Spleen (tissue), 13 donors: ENCODE measurements around the gene TNRC18. TPM values are rescaled to one million over a fixed set of nuclear protein-coding genes. Genes with fewer than 3 reads are reported as not detected.
"Not testable (repeated sequence)": the region's sequence is repeated elsewhere in the genome, so short reads cannot be mapped to it uniquely, and the experiment has no call there.

ENCODE experiments used
- DNase-seq: peaks from one replicate; pipeline ENCODE4 v3.0.0-alpha.2; 2020
- H3K27ac ChIP-seq, 8 donors: fragments of 200-600 bp; sonication (generic) in 7 of 8; 1 replicate in 4 of 8; 2 replicates in 4 of 8; pipeline versions ENCODE4 v1.5.0 to v1.8.0; 2016 to 2021; ENCODE audit warnings: inconsistent platforms in 4 of 8, mild to moderate bottlenecking in 4 of 8, moderate library complexity in 1 of 8
- H3K27me3 ChIP-seq, 7 donors: fragments of 200-600 bp; sonication (generic) in 6 of 7; replicated peaks in 1 of 7; 1 replicate in 4 of 7; 2 replicates in 3 of 7; pipeline versions ENCODE4 v1.5.0 to v1.8.0; 2016 to 2021; ENCODE audit warnings: inconsistent platforms in 3 of 7, mild to moderate bottlenecking in 1 of 7
- H3K36me3 ChIP-seq, 6 donors: fragments of 200-600 bp; sonication (generic) in 5 of 6; 1 replicate in 4 of 6; 2 replicates in 2 of 6; pipeline versions ENCODE4 v1.5.0 to v1.8.0; 2016 to 2021; ENCODE audit warnings: inconsistent platforms in 2 of 6
- H3K4me1 ChIP-seq, 6 donors: fragments of 200-600 bp; sonication (generic) in 5 of 6; 1 replicate in 3 of 6; 2 replicates in 3 of 6; pipeline versions ENCODE4 v1.5.0 to v1.8.0; 2016 to 2021; ENCODE audit warnings: inconsistent platforms in 3 of 6
- H3K4me3 ChIP-seq, 8 donors: fragments of 200-600 bp; sonication (generic) in 7 of 8; 1 replicate in 4 of 8; 2 replicates in 4 of 8; pipeline versions ENCODE4 v1.5.0 to v1.8.0; 2016 to 2021; ENCODE audit warnings: inconsistent platforms in 4 of 8, mild to moderate bottlenecking in 4 of 8, moderate library complexity in 2 of 8
- H3K9me3 ChIP-seq, 8 donors: fragments of 200-600 bp; sonication (generic) in 7 of 8; 1 replicate in 4 of 8; 2 replicates in 4 of 8; pipeline versions ENCODE4 v1.5.0 to v1.8.0; 2016 to 2021; ENCODE audit warnings: inconsistent platforms in 4 of 8
- POLR2A ChIP-seq, 3 donors: fragments of 450-650 bp; IDR thresholded peaks; one replicate each; pipeline ENCODE4 v1.5.1; 2017; ENCODE audit warnings: antibody characterized with exemption in 3 of 3, mild to moderate bottlenecking in 1 of 3
- POLR2AphosphoS5 ChIP-seq, 3 donors: sonication (generic); formaldehyde crosslinking; IDR thresholded peaks; one replicate each; pipeline ENCODE4 v1.5.1; 2017; ENCODE audit warnings: antibody characterized with exemption in 3 of 3
- WGBS, 5 donors: extraction: QIAGEN DNeasy Blood & Tissue Kit in 3 of 5; methylation state at CpG; one replicate each; pipeline versions ENCODE4 v1.1.5 to v1.1.7; 2013 to 2018; 5-methylcytosine and 5-hydroxymethylcytosine counted together
- intact Hi-C: fragments of 100-400 bp; cut with DNase I; formaldehyde crosslinking; loops from one replicate; pipeline ENCODE4 v1.15.0; 2023; ENCODE audit warnings: low total_unique reads
- long read RNA-seq, 2 donors: transcript quantifications; one replicate each; lab custom pipeline, GENCODE V29; 2026
- polyA plus RNA-seq, 3 donors: library from polyadenylated mRNA; stranded (reverse); fragments of 200-250 nt; gene quantifications; one replicate each; pipeline ENCODE4 v1.2.1, GENCODE V29; 2013
- total RNA-seq, 7 donors: library from RNA; depleted of rRNA in 3 of 7; stranded (reverse); fragments of >200 nt in 3 of 7; fragmentation: NEBNext Ultra II Directional in 4 of 7; extraction: Animal tissue kit (Norgen Biotek cat#: 25700) in 4 of 7; gene quantifications; one replicate each; pipeline versions ENCODE4 v1.1.0 to v1.2.1, GENCODE V29; 2016 to 2021
- TF ChIP-seq, protein P1 (sequence below), 11 experiments: fragments of 200-600 bp in 7 of 11; fragments of 450-650 bp in 4 of 11; sonication (generic) in 4 of 11; IDR thresholded peaks in 8 of 11; conservative IDR thresholded peaks in 3 of 11; 1 replicate in 7 of 11; 2 replicates in 4 of 11; pipeline versions ENCODE4 v1.4.0 to v1.8.0; 2016 to 2021; ENCODE audit warnings: antibody characterized with exemption in 11 of 11, inconsistent platforms in 4 of 11, mild to moderate bottlenecking in 1 of 11
- donor health status: healthy with polysubstance abuse.
- donor health status: DM: no; HTN: no; CAD: no; lungs with moderate emphysema.
- donor health status: DM: no; HTN: no; CAD: no.
- donor health status: Bipolar disorder and iron deficiency.
- donor health status: healthy.
- donor health status: DM: no; HTN: no; CAD: no.
- donor health status: DM: yes; HTN: yes; CAD: no.

Gene TNRC18, protein sequence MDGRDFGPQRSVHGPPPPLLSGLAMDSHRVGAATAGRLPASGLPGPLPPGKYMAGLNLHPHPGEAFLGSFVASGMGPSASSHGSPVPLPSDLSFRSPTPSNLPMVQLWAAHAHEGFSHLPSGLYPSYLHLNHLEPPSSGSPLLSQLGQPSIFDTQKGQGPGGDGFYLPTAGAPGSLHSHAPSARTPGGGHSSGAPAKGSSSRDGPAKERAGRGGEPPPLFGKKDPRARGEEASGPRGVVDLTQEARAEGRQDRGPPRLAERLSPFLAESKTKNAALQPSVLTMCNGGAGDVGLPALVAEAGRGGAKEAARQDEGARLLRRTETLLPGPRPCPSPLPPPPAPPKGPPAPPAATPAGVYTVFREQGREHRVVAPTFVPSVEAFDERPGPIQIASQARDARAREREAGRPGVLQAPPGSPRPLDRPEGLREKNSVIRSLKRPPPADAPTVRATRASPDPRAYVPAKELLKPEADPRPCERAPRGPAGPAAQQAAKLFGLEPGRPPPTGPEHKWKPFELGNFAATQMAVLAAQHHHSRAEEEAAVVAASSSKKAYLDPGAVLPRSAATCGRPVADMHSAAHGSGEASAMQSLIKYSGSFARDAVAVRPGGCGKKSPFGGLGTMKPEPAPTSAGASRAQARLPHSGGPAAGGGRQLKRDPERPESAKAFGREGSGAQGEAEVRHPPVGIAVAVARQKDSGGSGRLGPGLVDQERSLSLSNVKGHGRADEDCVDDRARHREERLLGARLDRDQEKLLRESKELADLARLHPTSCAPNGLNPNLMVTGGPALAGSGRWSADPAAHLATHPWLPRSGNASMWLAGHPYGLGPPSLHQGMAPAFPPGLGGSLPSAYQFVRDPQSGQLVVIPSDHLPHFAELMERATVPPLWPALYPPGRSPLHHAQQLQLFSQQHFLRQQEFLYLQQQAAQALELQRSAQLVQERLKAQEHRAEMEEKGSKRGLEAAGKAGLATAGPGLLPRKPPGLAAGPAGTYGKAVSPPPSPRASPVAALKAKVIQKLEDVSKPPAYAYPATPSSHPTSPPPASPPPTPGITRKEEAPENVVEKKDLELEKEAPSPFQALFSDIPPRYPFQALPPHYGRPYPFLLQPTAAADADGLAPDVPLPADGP (N-terminal part only)
- 100 to 1,000 TPM in 2 of 7 donors, 10 to 100 TPM in 5; 56.1 to 124 (median 86.6) TPM for total RNA-seq
- polyA plus RNA-seq, result 10 to 100 TPM in 1 of 3 donors, 1 to 10 TPM in 2; 3.4 to 33.6 (median 3.8) TPM
- long read RNA-seq, donor 1, partial matches to known transcripts, result 0 of 2 reads
- long read RNA-seq, donor 1, other reads (novel, unspliced or antisense), result 0 of 2 reads
- long read RNA-seq, donor 2, result 0 reads

DNA sequence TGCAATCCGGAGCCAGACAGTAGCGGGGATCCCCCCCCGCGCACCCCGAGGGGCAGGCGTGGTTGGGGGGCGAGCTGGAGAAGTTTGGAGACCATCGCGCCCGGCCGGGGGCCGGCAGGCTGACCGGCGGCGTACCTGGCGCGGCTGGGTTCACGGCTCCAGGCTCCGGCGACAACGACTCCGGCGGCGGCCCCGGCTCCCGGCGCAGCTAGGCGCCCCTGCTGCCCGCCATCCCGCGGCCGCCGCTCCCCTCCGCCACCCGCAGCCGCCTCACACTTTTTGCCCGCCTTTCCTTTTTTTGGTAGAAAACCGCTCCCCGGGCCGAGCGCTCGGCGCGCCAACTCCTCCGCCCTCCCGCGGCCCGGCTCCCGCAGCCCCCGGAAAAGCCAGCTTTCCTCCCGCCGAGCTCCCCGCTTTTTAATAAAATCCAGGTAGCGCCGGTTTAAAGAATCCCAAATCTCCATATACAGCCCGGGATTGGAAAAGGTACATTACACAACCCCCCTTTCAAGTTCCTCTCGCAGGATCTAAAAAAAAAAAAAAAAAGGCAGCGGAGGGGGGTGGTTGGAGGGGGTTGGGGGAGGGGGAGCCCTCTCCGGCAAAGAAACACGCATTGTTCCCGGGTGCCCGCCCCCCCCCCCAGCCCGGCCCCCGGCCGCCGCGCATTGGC lies at the start of gene TNRC18:
Gene TNRC18, minus strand, starts transcription at position 529 of the 670 bp plus-strand sequence. CDS start 2,588 bp downstream, outside the sequence.
- intact Hi-C loops, result no loop called here
- H3K36me3 ChIP-seq, result no peaks in the 10 kb centered on the region
- WGBS, 5 donors, result 0 to 1% (median 1%) methylated on average over 42 to 67 of the region's 67 CpGs
- H3K4me1 ChIP-seq, result peaks cover 40 to 98% (median 88%) of the 10 kb centered on the region in 6 donors
- peak within 1 kb of the TSS; percentile 86 to 100 (median 97) for H3K27ac ChIP-seq
- peak within 1 kb of the TSS; percentile 52 to 81 (median 68) for H3K4me3 ChIP-seq
- TF ChIP-seq POLR2A (IDR thresholded peaks at IDR 0.05), result no peak
- TF ChIP-seq POLR2AphosphoS5 (IDR thresholded peaks at IDR 0.05), result peak in 1 of 3 donors; percentile 57
- H3K9me3 ChIP-seq, result no peaks in the 10 kb centered on the region
- peak; percentile 87 for DNase-seq
- peaks cover 0 to 100% (median 83%) of the 10 kb centered on the region in 7 donors for H3K27me3 ChIP-seq

DNA sequence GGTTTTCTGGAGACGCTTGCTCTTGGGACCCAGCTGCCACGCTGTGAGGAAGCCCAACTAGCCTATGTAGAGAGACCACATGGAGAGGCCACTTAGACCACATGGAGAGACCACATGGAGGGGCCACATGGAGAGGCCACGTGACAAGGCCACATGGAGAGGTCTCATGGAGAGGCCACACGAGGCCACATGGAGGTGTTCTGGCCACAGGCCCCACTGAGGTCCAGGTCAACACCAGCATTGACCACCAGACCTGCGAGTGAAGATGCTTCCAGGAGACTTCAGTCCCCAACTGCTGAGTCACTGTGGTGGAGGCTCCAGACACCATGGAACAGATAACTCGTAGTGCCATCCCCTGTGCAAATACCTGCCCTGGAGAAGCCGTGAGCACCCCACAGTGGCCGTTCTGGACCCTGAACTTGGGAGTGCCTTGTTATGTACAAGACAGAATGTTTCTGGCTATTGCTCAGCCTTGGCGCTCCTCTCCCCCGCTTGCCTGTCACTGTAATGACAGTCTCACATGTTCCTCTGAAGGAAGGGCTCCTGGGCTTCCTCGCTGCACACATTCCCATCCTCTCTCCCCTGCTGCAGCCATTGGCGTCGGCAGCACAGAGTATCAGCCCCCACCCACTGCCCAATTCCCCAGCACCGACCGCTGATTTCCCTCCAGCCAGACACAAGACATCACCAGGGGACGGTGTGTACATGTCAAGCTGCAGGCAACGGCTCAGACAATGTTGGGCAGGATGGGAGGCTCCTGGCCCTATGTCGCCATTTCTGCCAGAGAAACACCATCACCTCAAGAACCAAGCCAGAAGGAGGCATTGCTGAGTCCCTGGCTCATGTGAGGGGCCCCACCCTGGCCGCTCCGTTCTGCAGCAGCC lies 49.0 kb upstream of the TNRC18 start:
- Histone ChIP-seq H3K36me3 (no peaks in the 10 kb centered on the region), H3K9me3 (peaks cover 0 to 7% (median 0%) of the 10 kb centered on the region in 8 donors), H3K4me1 (peaks cover 1 to 7% (median 2%) of the 10 kb centered on the region in 6 donors), H3K4me3 (no peak overlapping the region), H3K27ac (no peak overlapping the region), H3K27me3 (no peaks in the 10 kb centered on the region)
- WGBS, 5 donors, result 88 to 96% (median 91%) methylated on average over 17 to 20 of the region's 20 CpGs
- no peak for TF ChIP-seq POLR2AphosphoS5 (IDR thresholded peaks at IDR 0.05)
- TF ChIP-seq, protein P1, sequence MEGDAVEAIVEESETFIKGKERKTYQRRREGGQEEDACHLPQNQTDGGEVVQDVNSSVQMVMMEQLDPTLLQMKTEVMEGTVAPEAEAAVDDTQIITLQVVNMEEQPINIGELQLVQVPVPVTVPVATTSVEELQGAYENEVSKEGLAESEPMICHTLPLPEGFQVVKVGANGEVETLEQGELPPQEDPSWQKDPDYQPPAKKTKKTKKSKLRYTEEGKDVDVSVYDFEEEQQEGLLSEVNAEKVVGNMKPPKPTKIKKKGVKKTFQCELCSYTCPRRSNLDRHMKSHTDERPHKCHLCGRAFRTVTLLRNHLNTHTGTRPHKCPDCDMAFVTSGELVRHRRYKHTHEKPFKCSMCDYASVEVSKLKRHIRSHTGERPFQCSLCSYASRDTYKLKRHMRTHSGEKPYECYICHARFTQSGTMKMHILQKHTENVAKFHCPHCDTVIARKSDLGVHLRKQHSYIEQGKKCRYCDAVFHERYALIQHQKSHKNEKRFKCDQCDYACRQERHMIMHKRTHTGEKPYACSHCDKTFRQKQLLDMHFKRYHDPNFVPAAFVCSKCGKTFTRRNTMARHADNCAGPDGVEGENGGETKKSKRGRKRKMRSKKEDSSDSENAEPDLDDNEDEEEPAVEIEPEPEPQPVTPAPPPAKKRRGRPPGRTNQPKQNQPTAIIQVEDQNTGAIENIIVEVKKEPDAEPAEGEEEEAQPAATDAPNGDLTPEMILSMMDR (IDR thresholded peaks at IDR 0.05 in 8 of 11, conservative IDR thresholded peaks at IDR 0.05 in 3 of 11), result no peak
- TF ChIP-seq POLR2A (IDR thresholded peaks at IDR 0.05), result no peak
- intact Hi-C loops, result no loop called here
- no peak for DNase-seq

DNA sequence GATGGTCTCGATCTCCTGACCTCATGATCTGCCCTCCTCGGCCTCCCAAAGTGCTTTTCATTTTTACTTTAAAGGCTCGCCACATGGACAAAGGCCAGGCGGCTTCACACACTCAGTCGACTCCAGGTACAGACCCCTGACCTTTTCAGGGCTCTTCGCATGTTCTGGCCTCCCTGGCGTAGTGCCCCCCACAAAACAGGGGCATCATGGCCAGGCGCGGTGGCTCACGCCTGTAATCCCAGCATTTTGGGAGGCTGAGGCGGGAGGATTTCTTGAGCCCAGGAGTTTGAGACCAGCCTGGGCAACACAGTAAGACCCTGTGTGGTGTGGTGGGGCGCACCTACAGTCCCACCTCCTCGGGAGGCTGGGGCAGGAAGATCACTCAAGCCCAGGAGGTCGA lies 48.0 kb upstream of the TNRC18 start:
- H3K4me1 ChIP-seq, H3K27me3 ChIP-seq, H3K9me3 ChIP-seq, H3K4me3 ChIP-seq, H3K27ac ChIP-seq, H3K36me3 ChIP-seq, intact Hi-C loops, DNase-seq: not testable (repeated sequence)
- 88 to 95% (median 90%) methylated on average over 14 of the region's 14 CpGs for WGBS, 5 donors

DNA sequence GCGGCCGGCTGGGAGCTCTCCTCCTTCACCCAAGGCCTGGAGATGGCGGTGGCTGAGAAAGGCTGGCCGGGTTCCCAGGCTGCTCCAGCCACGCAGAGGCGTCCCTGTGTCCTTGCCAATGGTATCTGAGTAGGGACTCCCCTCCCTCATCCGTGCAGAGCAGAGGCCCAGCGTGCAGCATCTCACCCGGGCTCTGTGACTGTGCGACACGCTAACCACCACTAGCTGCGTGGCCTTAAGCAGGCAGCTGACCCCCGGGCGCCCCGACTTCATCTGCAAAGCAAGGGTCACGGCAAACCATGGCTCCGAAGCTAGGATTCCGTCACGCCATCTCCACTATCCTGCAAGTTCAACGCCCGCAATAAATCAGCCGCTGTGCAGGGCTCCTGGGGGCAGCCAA lies 47.2 kb upstream of the TNRC18 start:
- H3K27me3 ChIP-seq, result no peaks in the 10 kb centered on the region
- DNase-seq, result no peak
- WGBS, 5 donors, result 81 to 90% (median 89%) methylated on average over 16 to 22 of the region's 22 CpGs
- H3K4me1 ChIP-seq, result no peaks in the 10 kb centered on the region
- TF ChIP-seq POLR2AphosphoS5 (IDR thresholded peaks at IDR 0.05), result no peak
- TF ChIP-seq, protein P1 (IDR thresholded peaks at IDR 0.05 in 8 of 11, conservative IDR thresholded peaks at IDR 0.05 in 3 of 11), result no peak
- TF ChIP-seq POLR2A (IDR thresholded peaks at IDR 0.05), result no peak
- no peaks in the 10 kb centered on the region for H3K36me3 ChIP-seq
- H3K27ac ChIP-seq, result no peak overlapping the region
- H3K9me3 ChIP-seq, result peaks cover 0 to 7% (median 0%) of the 10 kb centered on the region in 8 donors
- intact Hi-C loops, result no loop called here
- no peak overlapping the region for H3K4me3 ChIP-seq
